Transverse colon (tissue), 4 donors: ENCODE measurements around the gene C19orf73. TPM values are rescaled to one million over a fixed set of nuclear protein-coding genes. Genes with fewer than 3 reads are reported as not detected.

ENCODE experiments used
- DNase-seq: peaks from one replicate; pipeline ENCODE4 v3.0.0-alpha.2; 2019
- H3K27ac ChIP-seq, 4 donors: fragments of 200-600 bp; sonication (generic); 2 replicates each; pipeline ENCODE4 v1.5.1; 2016 to 2018; ENCODE audit warnings: inconsistent platforms in 4 of 4
- H3K27me3 ChIP-seq: fragments of 200-600 bp; sonication (generic); 2 replicates; pipeline ENCODE4 v1.5.1; 2017; ENCODE audit warnings: inconsistent platforms
- H3K36me3 ChIP-seq, 4 donors: fragments of 200-600 bp; sonication (generic); 2 replicates each; pipeline ENCODE4 v1.5.1; 2017 to 2019; ENCODE audit warnings: inconsistent platforms in 4 of 4
- H3K4me1 ChIP-seq, 4 donors: fragments of 200-600 bp; sonication (generic); 2 replicates each; pipeline ENCODE4 v1.5.1; 2017 to 2020; ENCODE audit warnings: inconsistent platforms in 4 of 4
- H3K4me3 ChIP-seq, 4 donors: fragments of 200-600 bp; sonication (generic); 1 replicate in 1 of 4; 2 replicates in 3 of 4; pipeline versions ENCODE4 v1.5.1 to v1.6.1; 2017 to 2019; ENCODE audit warnings: inconsistent platforms in 4 of 4
- H3K9me3 ChIP-seq, 2 donors: fragments of 200-600 bp; sonication (generic); 2 replicates each; pipeline ENCODE4 v1.5.1; 2017 to 2019; ENCODE audit warnings: inconsistent platforms in 2 of 2
- CTCF ChIP-seq, 5 experiments: fragments of 200-600 bp in 3 of 5; fragments of 450-650 bp in 2 of 5; sonication (generic) in 3 of 5; IDR thresholded peaks; 1 replicate in 2 of 5; 2 replicates in 3 of 5; pipeline ENCODE4 v1.5.1; 2016 to 2017; ENCODE audit warnings: antibody characterized with exemption in 5 of 5, inconsistent platforms in 3 of 5, mild to moderate bottlenecking in 2 of 5, moderate library complexity in 1 of 5
- EP300 ChIP-seq: sonication (generic); formaldehyde crosslinking; IDR thresholded peaks from one replicate; pipeline ENCODE4 v1.6.1; 2017; ENCODE audit warnings: antibody characterized with exemption, low read depth
- POLR2A ChIP-seq: fragments of 450-650 bp; IDR thresholded peaks from one replicate; pipeline ENCODE4 v1.6.1; 2016; ENCODE audit warnings: antibody characterized with exemption, mild to moderate bottlenecking, moderate library complexity
- POLR2AphosphoS5 ChIP-seq, 3 donors: sonication (generic); formaldehyde crosslinking; IDR thresholded peaks; one replicate each; pipeline ENCODE4 v1.6.1; 2016; ENCODE audit warnings: antibody characterized with exemption in 3 of 3
- WGBS, 2 donors: methylation state at CpG; one replicate each; pipeline ENCODE4 v1.1.5; 2018; ENCODE audit warnings: low coverage in 1 of 2; 5-methylcytosine and 5-hydroxymethylcytosine counted together
- in situ Hi-C, 4 donors: fragments of 200-750 bp; cut with MboI; loops; one replicate each; pipeline versions ENCODE4 v1.15.0 to v1.15.1; 2017; ENCODE audit warnings: low sequenced_read_pairs in 3 of 4, low pct_ligation_motif_present in 1 of 4, low pct_unique_long_range_greater_than_20kb in 1 of 4
- intact Hi-C: fragments of 100-400 bp; cut with DNase I; formaldehyde crosslinking; loops from one replicate; pipeline ENCODE4 v1.15.1; 2023; ENCODE audit warnings: low total_unique reads
- total RNA-seq, 4 donors: library from RNA; depleted of rRNA; stranded (reverse); fragments of >200 nt; gene quantifications; one replicate each; pipeline ENCODE4 v1.1.0, GENCODE V29; 2016

C19orf73 gene, protein sequence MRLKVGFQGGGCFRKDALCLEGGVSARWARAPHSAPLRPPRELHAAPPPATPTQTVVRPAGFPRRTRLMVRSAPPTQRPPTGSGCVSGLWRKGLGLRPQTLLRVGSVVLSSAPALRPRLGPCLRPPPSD
- total RNA-seq = 10 to 100 TPM in 1 of 4 donors, 1 to 10 TPM in 2, not detected in 1; 7.5 to 12.5 (median 8.2) TPM

DNA sequence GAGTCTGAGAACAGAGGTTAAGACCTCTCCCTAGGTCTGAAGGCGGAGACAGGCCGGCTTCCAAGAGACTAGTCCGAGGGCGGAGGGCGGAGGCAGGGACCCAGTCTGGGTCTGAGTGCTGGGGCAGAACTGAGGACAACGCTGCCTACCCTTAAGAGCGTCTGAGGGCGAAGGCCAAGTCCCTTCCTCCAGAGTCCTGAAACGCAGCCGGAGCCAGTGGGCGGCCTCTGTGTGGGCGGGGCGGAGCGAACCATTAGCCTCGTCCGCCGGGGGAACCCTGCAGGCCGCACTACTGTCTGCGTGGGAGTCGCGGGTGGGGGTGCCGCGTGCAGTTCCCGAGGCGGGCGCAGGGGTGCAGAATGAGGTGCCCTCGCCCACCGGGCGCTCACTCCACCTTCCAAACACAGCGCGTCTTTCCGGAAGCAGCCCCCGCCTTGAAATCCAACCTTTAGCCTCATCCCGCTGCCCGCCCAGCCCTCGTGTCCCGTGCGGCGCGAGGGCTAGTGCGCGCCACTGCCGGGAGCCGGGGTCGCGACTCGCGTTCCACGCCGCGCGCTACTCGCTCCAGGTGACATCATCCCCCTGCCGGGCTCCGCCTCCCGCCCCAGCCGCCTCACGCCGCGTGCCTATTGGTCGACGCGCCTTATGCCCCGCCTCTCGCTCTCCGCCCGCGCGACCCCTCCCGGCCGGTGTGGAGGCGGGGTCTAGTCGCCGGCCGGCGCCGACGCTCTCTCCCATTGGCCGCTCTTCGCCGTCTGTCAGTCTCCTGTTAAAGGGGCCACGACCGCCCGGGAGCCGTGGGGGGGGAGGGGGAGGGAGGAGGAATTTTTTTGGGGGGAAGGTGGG, at the start of gene C19orf73:
Gene C19orf73, minus strand, starts transcription at position 579 of the 846 bp plus-strand sequence. Its CDS starts 121 bp downstream, at position 458.
- Histone ChIP-seq H3K27me3 (peaks cover 9% of the 10 kb centered on the region), H3K4me3 (peak within 1 kb of the TSS; percentile 43 to 77 (median 57)), H3K9me3 (no peaks in the 10 kb centered on the region), H3K27ac (peak within 1 kb of the TSS; percentile 93 to 97 (median 96)), H3K36me3 (no peaks in the 10 kb centered on the region), H3K4me1 (peaks cover 19 to 37% (median 33%) of the 10 kb centered on the region in 4 donors)
- no peak for TF ChIP-seq EP300
- TF ChIP-seq POLR2AphosphoS5 (IDR thresholded peaks at IDR 0.05) = peak; percentile 68 to 81 (median 68)
- TF ChIP-seq CTCF (IDR thresholded peaks at IDR 0.05) = peak in 4 of 5 experiments; percentile 8 to 58 (median 31)
- TF ChIP-seq POLR2A = peak; percentile 67
- peak; percentile 97 for DNase-seq
- in situ Hi-C loops (no loop called here), intact Hi-C loops (no loop called here)
- 0% methylated on average over 43 of the region's 85 CpGs; no CpG with 5 or more reads in 1 of the 2 donors for WGBS, 2 donors

GRCh38 chr19:49168421-49168820, 49.5 kb upstream of the C19orf73 start:
- in situ Hi-C loops (no loop called here), intact Hi-C loops (no loop called here)
- Histone ChIP-seq H3K36me3 (peaks cover 0 to 17% (median 6%) of the 10 kb centered on the region in 4 donors), H3K9me3 (no peaks in the 10 kb centered on the region), H3K27me3 (no peaks in the 10 kb centered on the region), H3K4me1 (peaks cover 14 to 57% (median 38%) of the 10 kb centered on the region in 4 donors), H3K4me3 (peak overlapping the region in 2 of 4 donors; percentile 14 to 39), H3K27ac (peak overlapping the region; percentile 66 to 89 (median 84))
- WGBS, 2 donors = 63% methylated on average over 23 of the region's 23 CpGs; no CpG with 5 or more reads in 1 of the 2 donors
- no peak for TF ChIP-seq POLR2A
- TF ChIP-seq EP300 = no peak
- TF ChIP-seq CTCF (IDR thresholded peaks at IDR 0.05) = no peak
- TF ChIP-seq POLR2AphosphoS5 (IDR thresholded peaks at IDR 0.05) = no peak
- peak; percentile 22 for DNase-seq

- peak; percentile 22 for DNase-seq
- Histone ChIP-seq H3K27ac (peak overlapping the region; percentile 66 to 89 (median 84)), H3K27me3 (no peaks in the 10 kb centered on the region), H3K36me3 (peaks cover 0 to 14% (median 5%) of the 10 kb centered on the region in 4 donors), H3K4me1 (peaks cover 14 to 61% (median 40%) of the 10 kb centered on the region in 4 donors), H3K4me3 (peak overlapping the region in 2 of 4 donors; percentile 14 to 39), H3K9me3 (no peaks in the 10 kb centered on the region)
- in situ Hi-C loops = no loop called here
- WGBS, 2 donors = 43 to 50% methylated on average over 1 to 25 of the region's 25 CpGs
- intact Hi-C loops = no loop called here
- no peak for TF ChIP-seq POLR2AphosphoS5 (IDR thresholded peaks at IDR 0.05)
- no peak for TF ChIP-seq POLR2A
- no peak for TF ChIP-seq EP300
- TF ChIP-seq CTCF (IDR thresholded peaks at IDR 0.05) = no peak
Observed at GRCh38 chr19:49167857-49168409, 49.0 kb upstream of the C19orf73 start.
